AG09319 (cell line): Measurements from ENCODE around the gene KRT12.

ENCODE experiments used
- DNase-seq: peaks from one replicate; pipeline ENCODE4 v3.0.0-alpha.2; 2010; ENCODE audit warnings: low read depth; ENCODE audit errors: extremely low read depth
- CTCF ChIP-seq: IDR thresholded peaks from 2 replicates; pipeline ENCODE4 v1.5.1; 2011; ENCODE audit warnings: low read depth, mild to moderate bottlenecking, inconsistent platforms, low read length, moderate library complexity

Gene KRT12

GRCh38 chr17:40900809-40901356, 33.9 kb upstream of the KRT12 start:
- no peak for TF ChIP-seq CTCF

GRCh38 chr17:40896916-40897455, 30.0 kb upstream of the KRT12 start:
- no peak for TF ChIP-seq CTCF
- no peak for DNase-seq

More at GRCh38 chr17:40900809-40901356, 33.9 kb upstream of the KRT12 start:
- no peak for DNase-seq

GRCh38 chr17:40895106-40895730, 28.2 kb upstream of the KRT12 start:
- no peak for DNase-seq
- TF ChIP-seq CTCF, result no peak

GRCh38 chr17:40888196-40888720, 21.2 kb upstream of the KRT12 start:
- DNase-seq, result no peak

GRCh38 chr17:40886090-40886489, 19.1 kb upstream of the KRT12 start:
- TF ChIP-seq CTCF, result no peak
- no peak for DNase-seq

More at GRCh38 chr17:40888196-40888720, 21.2 kb upstream of the KRT12 start:
- TF ChIP-seq CTCF, result no peak

GRCh38 chr17:40884708-40885512, 17.9 kb upstream of the KRT12 start, which contains the start of gene KRT20:
Gene KRT20 (minus strand): TSS chr17:40885242. CDS start chr17:40885185, 57 bp downstream.
- no peak for DNase-seq
- no peak for TF ChIP-seq CTCF
